K562 (cell line): ENCODE data around the gene SSR4. TPM values are rescaled to one million over a fixed set of nuclear protein-coding genes. Genes with fewer than 3 reads are reported as not detected.

Source experiments
- CBX8 ChIP-seq: fragments of 200-600 bp; sonication (generic); IDR thresholded peaks from 2 replicates; pipeline ENCODE4 v1.6.1; 2012; ENCODE audit warnings: borderline replicate concordance, mixed run types, low read depth, mild to moderate bottlenecking, moderate library complexity, mixed read lengths, low read length, control low read depth, inconsistent platforms; ENCODE audit not compliant: poor library complexity, severe bottlenecking; ENCODE audit errors: extremely low read depth
- FOXJ2 ChIP-seq: fragments of 200-800 bp; sonication (Bioruptor generic); IDR thresholded peaks from 2 replicates; pipeline ENCODE4 v1.6.1; 2016; ENCODE audit warnings: missing genetic modification characterization, missing compliant biosample characterization
- HOMEZ ChIP-seq: fragments of 250-450 bp; sonication (Bioruptor Pico); IDR thresholded peaks from 2 replicates; pipeline ENCODE4 v1.4.0; 2020; ENCODE audit warnings: mild to moderate bottlenecking, moderate library complexity
- KDM4B ChIP-seq, 2 experiments: fragments of 450-650 bp in 1 of 2; sonication (generic) in 1 of 2; IDR thresholded peaks; 2 replicates each; pipeline ENCODE4 v1.6.1; 2016 to 2017; ENCODE audit warnings: borderline replicate concordance in 2 of 2, antibody characterized with exemption in 1 of 2, low read depth in 1 of 2, mild to moderate bottlenecking in 1 of 2
- MCM3 ChIP-seq: fragments of 450-650 bp; IDR thresholded peaks from 2 replicates; pipeline ENCODE4 v1.6.1; 2016
- MYNN ChIP-seq, 2 experiments: sonication (generic); formaldehyde crosslinking in 1 of 2; IDR thresholded peaks; 2 replicates each; pipeline versions ENCODE4 v1.5.0 to v1.6.1; 2016 to 2020; ENCODE audit warnings: antibody characterized with exemption in 1 of 2, missing genetic modification reagents in 1 of 2
- POLR3G ChIP-seq: IDR thresholded peaks from 2 replicates; pipeline ENCODE4 v1.6.1; 2011; ENCODE audit not compliant: insufficient read length, insufficient replicate concordance; ENCODE audit errors: extremely low read depth
- RBM34 ChIP-seq: fragments of 200-400 bp; formaldehyde crosslinking; IDR thresholded peaks from 2 replicates; pipeline ENCODE4 v1.6.1; 2018; ENCODE audit warnings: low read length, borderline replicate concordance; ENCODE audit not compliant: insufficient read depth
- TARDBP ChIP-seq: fragments of 450-650 bp; IDR thresholded peaks from 2 replicates; pipeline ENCODE4 v1.6.1; 2016
- TFAM ChIP-seq: fragments of 250-450 bp; sonication (Bioruptor Pico); conservative IDR thresholded peaks from 2 replicates; pipeline ENCODE4 v1.5.0; 2021; ENCODE audit warnings: mild to moderate bottlenecking, moderate library complexity
- YBX1 ChIP-seq: fragments of 450-650 bp; IDR thresholded peaks from 2 replicates; pipeline ENCODE4 v1.7.1; 2016; ENCODE audit warnings: mild to moderate bottlenecking
- ZBTB33 ChIP-seq: sonication (generic); formaldehyde crosslinking; IDR thresholded peaks from 2 replicates; pipeline ENCODE4 v1.8.1; 2023; ENCODE audit warnings: mild to moderate bottlenecking, missing genetic modification reagents
- ZBTB49 ChIP-seq: sonication (generic); formaldehyde crosslinking; IDR thresholded peaks from 2 replicates; pipeline ENCODE4 v1.8.0; 2022; ENCODE audit warnings: missing genetic modification reagents, mild to moderate bottlenecking, borderline replicate concordance
- ZFX ChIP-seq: sonication (generic); formaldehyde crosslinking; IDR thresholded peaks from 2 replicates; pipeline ENCODE4 v1.8.0; 2022; ENCODE audit warnings: mild to moderate bottlenecking, missing genetic modification reagents, moderate library complexity
- ZKSCAN8 ChIP-seq: fragments of 200-800 bp; sonication (Bioruptor generic); IDR thresholded peaks from 2 replicates; pipeline ENCODE4 v1.6.1; 2016; ENCODE audit warnings: missing genetic modification characterization, missing compliant biosample characterization
- ZNF280B ChIP-seq: fragments of 250-450 bp; sonication (Bioruptor Pico); IDR thresholded peaks from 2 replicates; pipeline ENCODE4 v1.5.1; 2021; ENCODE audit warnings: mild to moderate bottlenecking
- ZNF584 ChIP-seq: fragments of 200-800 bp; sonication (Bioruptor generic); IDR thresholded peaks from 2 replicates; pipeline ENCODE4 v1.6.1; 2016; ENCODE audit warnings: low read depth, mild to moderate bottlenecking, missing genetic modification characterization, missing compliant biosample characterization
- ZNF695 ChIP-seq: fragments of 450-650 bp; formaldehyde crosslinking; IDR thresholded peaks from 2 replicates; pipeline ENCODE4 v1.4.0; 2020; ENCODE audit warnings: mild to moderate bottlenecking, moderate library complexity
- polyA plus RNA-seq, 8 experiments: library from polyadenylated mRNA; depleted of rRNA in 4 of 8; stranded (reverse) in 5 of 8; unstranded in 3 of 8; fragments of >200 nt; fragmentation: Nextera tagmentation in 2 of 8; fragmentation: Illumina TruSeq in 1 of 8; extraction: Ambion mirVana in 2 of 8; extraction: Trizol in 1 of 8; gene quantifications; 2 replicates each; pipeline versions ENCODE4 v1.2.1 to v1.2.3, GENCODE V29; 2011 to 2014; ENCODE audit warnings: inconsistent platforms in 1 of 8, missing spikeins in 1 of 8
- total RNA-seq, 7 experiments: library from RNA; depleted of rRNA in 6 of 7; stranded (reverse); fragments of >200 nt in 6 of 7; fragmentation: Illumina TruSeq in 2 of 7; extraction: Trizol in 2 of 7; gene quantifications; 2 replicates each; pipeline versions ENCODE4 v1.2.1 to v1.2.3, GENCODE V29; 2011 to 2021; ENCODE audit warnings: low replicate concordance in 1 of 7

SSR4 gene
- total and polyA plus RNA-seq, 9 of the 15 experiments (the other 6 are each of a cell fraction or from before 2014, with no cell fraction given): 146 to 492 (median 272) TPM

GRCh38 chrX:153794018-153794896 lies at the start of gene SSR4, which contains the start of gene IDH3G (continued):
- no peak for TF ChIP-seq ZNF280B (CRISPR knock-in tag)
- no peak for TF ChIP-seq KDM4B (IDR thresholded peaks at IDR 0.05; ENCODE audit: borderline replicate concordance in 2 of 2, low read depth in 1 of 2)
- peak; percentile 79 for TF ChIP-seq ZFX (CRISPR knock-in tag)
- no peak for TF ChIP-seq CBX8
- no peak for TF ChIP-seq ZBTB33 (CRISPR knock-in tag)
- TF ChIP-seq MCM3: no peak
- TF ChIP-seq ZBTB49 (CRISPR knock-in tag): no peak
- TF ChIP-seq TARDBP: no peak
- no peak for TF ChIP-seq ZNF695 (CRISPR knock-in tag)
- no peak for TF ChIP-seq RBM34
- no peak for TF ChIP-seq ZKSCAN8 (CRISPR knock-in tag)
- TF ChIP-seq MYNN (IDR thresholded peaks at IDR 0.05): no peak; the same call in 1 of the 2 replicates
- no peak for TF ChIP-seq MYNN (CRISPR knock-in tag; IDR thresholded peaks at IDR 0.05)
- TF ChIP-seq POLR3G: no peak
- TF ChIP-seq FOXJ2: no peak
- no peak for TF ChIP-seq TFAM (CRISPR knock-in tag)
- no peak for TF ChIP-seq ZNF584 (CRISPR knock-in tag)
- no peak for TF ChIP-seq YBX1
- 0 out of 2 replicates have a peak, but pooled peaks have one; percentile 60 for TF ChIP-seq HOMEZ (CRISPR knock-in tag)
